ENCODE measurements around the gene ABLIM2.

Gene ABLIM2

GRCh38 chr4:8130346-8131066 lies 28.1 kb downstream of the ABLIM2 start:
- Histone ChIP-seq H3K27me3 (replicated peaks; ENCODE audit: insufficient read depth, low read length) (peaks cover 98% of the 10 kb centered on the region), H3K9me3 (replicated peaks; ENCODE audit: insufficient read depth, low read length) (no peaks in the 10 kb centered on the region), H3K4me1 (ENCODE audit: low read length) (no peaks in the 10 kb centered on the region), H3K27ac (ENCODE audit: low read length) (no peak overlapping the region), H3K79me2 (ENCODE audit: low read length) (no peaks in the 10 kb centered on the region), H4K20me1 (ENCODE audit: insufficient read depth, low read length) (no peaks in the 10 kb centered on the region), H2AFZ (ENCODE audit: low read length) (no peak overlapping the region), H3K9me2 (replicated peaks; ENCODE audit: insufficient read depth, low read length) (no peaks in the 10 kb centered on the region), H3K4me3 (ENCODE audit: low read length) (no peak overlapping the region), H3F3A (ENCODE audit: insufficient read depth, low read length) (no peaks in the 10 kb centered on the region), H3K36me3 (replicated peaks; ENCODE audit: insufficient read depth, low read length) (no peaks in the 10 kb centered on the region), H3K9ac (ENCODE audit: low read length) (no peak overlapping the region), H3K4me2 (ENCODE audit: low read depth, low read length) (no peak overlapping the region)
- TF ChIP-seq EZH2 (optimal IDR thresholded peaks at IDR 0.05; ENCODE audit: low read depth, low read length): no peak
- TF ChIP-seq EZH2phosphoT487 (IDR thresholded peaks at IDR 0.05; ENCODE audit: low read length): no peak
- TF ChIP-seq CTCF (IDR thresholded peaks at IDR 0.05; ENCODE audit: low read length): no peak
- DNase-seq: no peak

GRCh38 chr4:8129785-8130184 lies 28.8 kb downstream of the ABLIM2 start:
- TF ChIP-seq EZH2phosphoT487 (IDR thresholded peaks at IDR 0.05; ENCODE audit: low read length) (no peak), CTCF (IDR thresholded peaks at IDR 0.05; ENCODE audit: low read length) (no peak), EZH2 (optimal IDR thresholded peaks at IDR 0.05; ENCODE audit: low read depth, low read length) (no peak)
- Histone ChIP-seq H3K36me3 (replicated peaks; ENCODE audit: insufficient read depth, low read length) (no peaks in the 10 kb centered on the region), H2AFZ (ENCODE audit: low read length) (no peak overlapping the region), H3K27me3 (replicated peaks; ENCODE audit: insufficient read depth, low read length) (peaks cover 98% of the 10 kb centered on the region), H3K9me3 (replicated peaks; ENCODE audit: insufficient read depth, low read length) (no peaks in the 10 kb centered on the region), H3K79me2 (ENCODE audit: low read length) (no peaks in the 10 kb centered on the region), H3K9me2 (replicated peaks; ENCODE audit: insufficient read depth, low read length) (no peaks in the 10 kb centered on the region), H4K20me1 (ENCODE audit: insufficient read depth, low read length) (no peaks in the 10 kb centered on the region), H3K4me2 (ENCODE audit: low read depth, low read length) (no peak overlapping the region), H3K4me3 (ENCODE audit: low read length) (no peak overlapping the region), H3K4me1 (ENCODE audit: low read length) (no peaks in the 10 kb centered on the region), H3K27ac (ENCODE audit: low read length) (no peak overlapping the region), H3F3A (ENCODE audit: insufficient read depth, low read length) (no peaks in the 10 kb centered on the region), H3K9ac (ENCODE audit: low read length) (no peak overlapping the region)
- DNase-seq: no peak

- Histone ChIP-seq H4K20me1 (ENCODE audit: insufficient read depth, low read length) (no peaks in the 10 kb centered on the region), H3K9ac (ENCODE audit: low read length) (no peak overlapping the region), H3F3A (ENCODE audit: insufficient read depth, low read length) (no peaks in the 10 kb centered on the region), H3K4me2 (ENCODE audit: low read depth, low read length) (no peak overlapping the region), H2AFZ (ENCODE audit: low read length) (no peak overlapping the region), H3K9me2 (replicated peaks; ENCODE audit: insufficient read depth, low read length) (no peaks in the 10 kb centered on the region), H3K27me3 (replicated peaks; ENCODE audit: insufficient read depth, low read length) (peaks cover 98% of the 10 kb centered on the region), H3K27ac (ENCODE audit: low read length) (no peak overlapping the region), H3K79me2 (ENCODE audit: low read length) (no peaks in the 10 kb centered on the region), H3K4me1 (ENCODE audit: low read length) (no peaks in the 10 kb centered on the region), H3K9me3 (replicated peaks; ENCODE audit: insufficient read depth, low read length) (no peaks in the 10 kb centered on the region), H3K36me3 (replicated peaks; ENCODE audit: insufficient read depth, low read length) (no peaks in the 10 kb centered on the region), H3K4me3 (ENCODE audit: low read length) (no peak overlapping the region)
- TF ChIP-seq EZH2phosphoT487 (IDR thresholded peaks at IDR 0.05; ENCODE audit: low read length) (no peak), EZH2 (optimal IDR thresholded peaks at IDR 0.05; ENCODE audit: low read depth, low read length) (no peak), CTCF (IDR thresholded peaks at IDR 0.05; ENCODE audit: low read length) (no peak)
- no peak for DNase-seq
Observed at GRCh38 chr4:8129136-8129535, 29.5 kb downstream of the ABLIM2 start.
